Measurements from ENCODE around the gene APEX1.

GRCh38 chr14:20427231-20428009 lies 27.6 kb upstream of the APEX1 start:
- TF ChIP-seq CTCF (conservative IDR thresholded peaks at IDR 0.05) = no peak
- TF ChIP-seq ZFX (IDR thresholded peaks at IDR 0.05) = no peak

Measured in C4-2B (cell line).